BE2C (cell line): ENCODE results near the gene MED29.

ENCODE experiments used
- DNase-seq: peaks from one replicate; pipeline ENCODE4 v3.0.0-alpha.2; 2020
- H3K27me3 ChIP-seq: fragments of 250-450 bp; sonication (Bioruptor Pico); 2 replicates; pipeline ENCODE4 v1.5.1; 2020; ENCODE audit warnings: mild to moderate bottlenecking
- H3K36me3 ChIP-seq: fragments of 250-450 bp; sonication (Bioruptor Pico); 2 replicates; pipeline ENCODE4 v1.5.1; 2020; ENCODE audit warnings: mild to moderate bottlenecking
- H3K4me1 ChIP-seq: fragments of 250-450 bp; sonication (Bioruptor Pico); 2 replicates; pipeline ENCODE4 v1.5.1; 2020
- H3K4me3 ChIP-seq: 2 replicates; pipeline ENCODE4 v1.5.1; 2011; ENCODE audit warnings: low read depth, low read length
- H3K9me3 ChIP-seq: fragments of 250-450 bp; sonication (Bioruptor Pico); 2 replicates; pipeline ENCODE4 v1.5.1; 2020
- TF ChIP-seq, protein P1 (sequence below): IDR thresholded peaks from 2 replicates; pipeline ENCODE4 v1.5.1; 2012; ENCODE audit warnings: mild to moderate bottlenecking, low read depth, low read length

The MED29 gene

GRCh38 chr19:39356647-39357046 is 34.5 kb upstream of the MED29 start:
- Histone ChIP-seq H3K36me3 (peaks cover 62% of the 10 kb centered on the region), H3K4me1 (no peaks in the 10 kb centered on the region), H3K9me3 (no peaks in the 10 kb centered on the region), H3K27me3 (no peaks in the 10 kb centered on the region), H3K4me3 (no peak overlapping the region)
- no peak for DNase-seq
- TF ChIP-seq, protein P1, sequence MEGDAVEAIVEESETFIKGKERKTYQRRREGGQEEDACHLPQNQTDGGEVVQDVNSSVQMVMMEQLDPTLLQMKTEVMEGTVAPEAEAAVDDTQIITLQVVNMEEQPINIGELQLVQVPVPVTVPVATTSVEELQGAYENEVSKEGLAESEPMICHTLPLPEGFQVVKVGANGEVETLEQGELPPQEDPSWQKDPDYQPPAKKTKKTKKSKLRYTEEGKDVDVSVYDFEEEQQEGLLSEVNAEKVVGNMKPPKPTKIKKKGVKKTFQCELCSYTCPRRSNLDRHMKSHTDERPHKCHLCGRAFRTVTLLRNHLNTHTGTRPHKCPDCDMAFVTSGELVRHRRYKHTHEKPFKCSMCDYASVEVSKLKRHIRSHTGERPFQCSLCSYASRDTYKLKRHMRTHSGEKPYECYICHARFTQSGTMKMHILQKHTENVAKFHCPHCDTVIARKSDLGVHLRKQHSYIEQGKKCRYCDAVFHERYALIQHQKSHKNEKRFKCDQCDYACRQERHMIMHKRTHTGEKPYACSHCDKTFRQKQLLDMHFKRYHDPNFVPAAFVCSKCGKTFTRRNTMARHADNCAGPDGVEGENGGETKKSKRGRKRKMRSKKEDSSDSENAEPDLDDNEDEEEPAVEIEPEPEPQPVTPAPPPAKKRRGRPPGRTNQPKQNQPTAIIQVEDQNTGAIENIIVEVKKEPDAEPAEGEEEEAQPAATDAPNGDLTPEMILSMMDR, result no peak

DNA sequence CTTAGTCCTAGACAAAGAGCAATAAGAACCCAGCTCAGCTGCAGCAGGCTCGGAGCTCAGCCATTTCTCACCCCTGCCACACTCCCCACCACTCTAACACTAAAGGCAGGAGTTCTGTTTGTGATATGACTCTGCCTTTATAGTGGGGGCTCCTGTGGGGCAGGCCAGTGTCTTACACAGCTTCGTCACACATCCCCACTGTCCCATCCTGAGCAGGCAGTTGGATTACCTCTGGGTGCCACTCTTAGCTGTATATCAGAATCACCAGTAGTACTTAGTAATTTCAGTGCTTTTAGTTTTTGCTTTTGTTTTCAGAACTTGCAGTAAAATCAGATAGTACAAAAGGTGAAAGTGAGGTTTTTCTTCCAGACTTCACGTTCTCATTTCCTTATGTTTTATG is 32.2 kb upstream of the MED29 start:
- TF ChIP-seq, protein P1, result no peak
- Histone ChIP-seq H3K9me3 (no peaks in the 10 kb centered on the region), H3K4me3 (no peak overlapping the region), H3K27me3 (no peaks in the 10 kb centered on the region), H3K4me1 (no peaks in the 10 kb centered on the region), H3K36me3 (peaks cover 62% of the 10 kb centered on the region)
- DNase-seq, result no peak

- peaks cover 54% of the 10 kb centered on the region for H3K36me3 ChIP-seq
- TF ChIP-seq, protein P1, result no peak
- H3K4me1 ChIP-seq, result no peaks in the 10 kb centered on the region
- no peaks in the 10 kb centered on the region for H3K27me3 ChIP-seq
- no peaks in the 10 kb centered on the region for H3K9me3 ChIP-seq
- DNase-seq, result no peak
- no peak overlapping the region for H3K4me3 ChIP-seq
Measured at GRCh38 chr19:39360599-39360998, 30.6 kb upstream of the MED29 start.

DNA sequence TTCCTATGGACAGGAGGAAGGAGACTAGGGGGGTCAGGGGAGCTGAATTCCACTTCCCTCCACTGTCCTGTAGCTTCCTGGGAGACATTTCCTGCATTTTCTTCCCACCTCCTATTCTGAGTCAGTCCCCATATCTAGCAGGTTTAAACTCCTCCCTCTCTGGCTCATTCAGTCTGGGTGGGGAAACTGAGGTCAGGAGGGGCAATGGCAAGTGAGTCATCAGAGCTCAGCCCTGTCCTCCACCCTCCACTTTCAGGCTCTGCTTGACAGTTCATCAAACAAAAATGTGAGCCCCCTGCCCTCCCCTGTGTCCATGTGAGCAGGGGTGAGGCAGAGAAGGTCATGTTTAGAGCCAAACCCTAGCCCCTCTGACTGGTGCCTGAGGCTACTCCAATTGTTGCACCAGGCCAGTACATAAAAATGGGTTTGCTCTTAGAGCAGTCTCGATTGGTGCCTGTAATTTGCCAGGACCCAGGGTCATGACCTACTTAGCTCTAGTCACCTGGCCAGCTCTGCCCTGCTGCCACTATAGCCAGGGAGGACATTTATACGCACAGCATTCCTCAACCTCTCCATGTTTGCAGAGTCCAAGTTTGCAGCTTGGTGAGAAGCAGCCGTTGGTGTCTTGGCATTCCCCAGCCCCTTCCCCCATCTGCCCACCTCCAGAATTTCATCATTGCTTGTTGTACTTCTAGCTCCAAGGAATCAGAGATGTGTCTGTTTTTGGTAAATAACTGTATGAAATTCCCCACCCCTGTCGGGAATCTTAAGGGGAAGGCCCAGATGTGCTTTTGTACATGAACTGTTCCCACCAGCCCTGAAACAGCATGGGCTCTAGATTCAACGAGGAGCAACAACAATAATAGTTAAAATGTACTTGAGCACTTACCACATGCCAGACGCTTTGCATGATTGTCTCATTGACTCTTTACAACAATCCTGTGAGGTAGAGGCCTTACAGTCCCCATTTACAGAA is 28.2 kb upstream of the MED29 start:
- TF ChIP-seq, protein P1, result no peak
- Histone ChIP-seq H3K36me3 (peaks cover 36% of the 10 kb centered on the region), H3K4me1 (no peaks in the 10 kb centered on the region), H3K4me3 (no peak overlapping the region), H3K9me3 (no peaks in the 10 kb centered on the region), H3K27me3 (no peaks in the 10 kb centered on the region)
- DNase-seq, result no peak

DNA sequence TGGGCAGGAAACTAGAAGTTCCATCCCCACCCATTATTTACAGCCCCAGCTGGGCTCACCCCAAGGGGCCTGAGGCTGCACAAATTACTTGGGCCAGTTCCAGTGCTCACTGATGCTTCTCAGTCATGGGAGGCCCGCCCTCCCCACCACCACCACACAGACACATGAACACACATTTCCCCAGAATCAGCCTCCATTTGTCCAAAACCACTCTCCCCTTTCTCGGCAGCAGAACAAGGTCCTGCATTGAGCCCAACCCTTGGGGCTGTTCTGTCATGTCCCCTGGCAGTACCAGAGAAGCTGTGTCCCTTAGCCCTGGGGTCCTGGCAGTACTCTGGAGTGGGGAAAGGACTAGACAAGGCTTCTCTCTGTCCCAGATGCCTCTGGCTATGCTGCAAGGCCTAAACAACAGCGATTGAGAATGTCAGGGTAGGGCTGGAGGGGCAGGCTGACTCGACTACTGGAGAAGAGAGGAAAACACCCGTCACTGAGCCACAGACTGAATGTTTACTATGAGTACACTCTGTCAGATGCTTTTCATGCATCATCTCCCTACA is 27.2 kb upstream of the MED29 start:
- Histone ChIP-seq H3K9me3 (no peaks in the 10 kb centered on the region), H3K4me1 (no peaks in the 10 kb centered on the region), H3K36me3 (peaks cover 31% of the 10 kb centered on the region), H3K4me3 (no peak overlapping the region), H3K27me3 (no peaks in the 10 kb centered on the region)
- no peak for DNase-seq
- TF ChIP-seq, protein P1, result no peak

DNA sequence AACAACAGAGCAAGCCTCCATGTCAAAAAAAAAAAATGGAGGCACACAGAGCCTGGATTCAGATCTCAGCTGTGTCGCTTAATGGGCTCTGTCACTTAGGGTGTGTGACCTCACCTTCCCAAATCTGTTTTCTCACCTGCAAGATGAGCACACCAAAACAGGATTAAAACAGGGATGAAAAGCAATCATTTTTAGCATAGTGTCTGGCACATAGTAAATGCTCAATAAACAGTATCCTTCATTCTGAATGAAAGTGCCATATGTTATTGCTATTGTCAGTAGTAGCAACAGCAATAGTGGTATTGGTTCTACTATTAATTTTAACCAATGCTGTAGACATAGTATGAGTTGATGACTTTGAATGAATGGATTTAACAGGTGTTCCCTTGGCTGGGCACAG is 25.6 kb upstream of the MED29 start:
- TF ChIP-seq, protein P1, result no peak
- Histone ChIP-seq H3K9me3 (no peaks in the 10 kb centered on the region), H3K4me3 (no peak overlapping the region), H3K4me1 (no peaks in the 10 kb centered on the region), H3K27me3 (no peaks in the 10 kb centered on the region), H3K36me3 (peaks cover 36% of the 10 kb centered on the region)
- no peak for DNase-seq
